GM18517 (cell line): Measurements from ENCODE around the gene CSNK1A1L.

Experiments used
- ATAC-seq: cut with Tn5 transposase; IDR thresholded peaks from one replicate; pipeline ENCODE4 v1.9.1; 2021; ENCODE audit warnings: mild to moderate bottlenecking, moderate library complexity; ENCODE audit not compliant: unreplicated experiment

Gene CSNK1A1L

GRCh38 chr13:37105251-37105714 is at the start of gene CSNK1A1L:
Gene CSNK1A1L, minus strand, starts transcription at chr13:37105664. Its CDS starts 408 bp downstream, at chr13:37105256.
- ATAC-seq: no peak

GRCh38 chr13:37149380-37149779 is 43.9 kb upstream of the CSNK1A1L start:
- ATAC-seq: no peak

GRCh38 chr13:37148501-37148900 is 43.0 kb upstream of the CSNK1A1L start:
- ATAC-seq: no peak

GRCh38 chr13:37144661-37145060 is 39.2 kb upstream of the CSNK1A1L start:
- ATAC-seq: no peak

- no peak for ATAC-seq
These were observed 38.4 kb upstream of the CSNK1A1L start for GRCh38 chr13:37143911-37144310.

- no peak for ATAC-seq
These were observed 37.4 kb upstream of the CSNK1A1L start for GRCh38 chr13:37142877-37143276.

- ATAC-seq: no peak
These were observed 35.5 kb upstream of the CSNK1A1L start for GRCh38 chr13:37141011-37141410.

- no peak for ATAC-seq
These were observed 33.9 kb upstream of the CSNK1A1L start for GRCh38 chr13:37139356-37139755.

GRCh38 chr13:37138926-37139325 is 33.5 kb upstream of the CSNK1A1L start:
- ATAC-seq: no peak

GRCh38 chr13:37138169-37138568 is 32.7 kb upstream of the CSNK1A1L start:
- no peak for ATAC-seq

- no peak for ATAC-seq
These were observed 31.2 kb upstream of the CSNK1A1L start for GRCh38 chr13:37136633-37137032.

GRCh38 chr13:37136187-37136586 is 30.7 kb upstream of the CSNK1A1L start:
- no peak for ATAC-seq

- no peak for ATAC-seq
These were observed 29.1 kb upstream of the CSNK1A1L start for GRCh38 chr13:37134411-37135041.

GRCh38 chr13:37132211-37132610 is 26.7 kb upstream of the CSNK1A1L start:
- no peak for ATAC-seq

- no peak for ATAC-seq
These were observed 25.6 kb upstream of the CSNK1A1L start for GRCh38 chr13:37131092-37131491.

- no peak for ATAC-seq
These were observed 24.4 kb upstream of the CSNK1A1L start for GRCh38 chr13:37129866-37130265.

- no peak for ATAC-seq
These were observed 22.3 kb upstream of the CSNK1A1L start for GRCh38 chr13:37127691-37128241.

GRCh38 chr13:37123337-37123736 is 17.9 kb upstream of the CSNK1A1L start:
- no peak for ATAC-seq

- ATAC-seq: no peak
These were observed 12.6 kb upstream of the CSNK1A1L start for GRCh38 chr13:37118016-37118415.

GRCh38 chr13:37114250-37114649 is 8.8 kb upstream of the CSNK1A1L start:
- ATAC-seq: no peak

- ATAC-seq: no peak
These were observed 8.1 kb upstream of the CSNK1A1L start for GRCh38 chr13:37113534-37113933.

GRCh38 chr13:37109051-37109678 is 3.7 kb upstream of the CSNK1A1L start:
- no peak for ATAC-seq
